Erythroblast (primary cell): ENCODE data around the gene DIP2C.
"Not testable (repeated sequence)": the region's sequence is repeated elsewhere in the genome, so short reads cannot be mapped to it uniquely, and the experiment has no call there.

Experiments used
- DNase-seq, 2 experiments: peaks; one replicate each; lab custom pipeline; 2025; lab: John Stamatoyannopoulos, UW
- GATA1 ChIP-seq: IDR thresholded peaks from 2 replicates; pipeline ENCODE4 v1.6.1; 2011; ENCODE audit warnings: low read depth, mild to moderate bottlenecking, control low read depth, low read length, moderate library complexity
- POLR2A ChIP-seq: IDR thresholded peaks from 2 replicates; pipeline ENCODE4 v1.6.1; 2011; ENCODE audit warnings: mild to moderate bottlenecking, low read length

DIP2C gene

DNA sequence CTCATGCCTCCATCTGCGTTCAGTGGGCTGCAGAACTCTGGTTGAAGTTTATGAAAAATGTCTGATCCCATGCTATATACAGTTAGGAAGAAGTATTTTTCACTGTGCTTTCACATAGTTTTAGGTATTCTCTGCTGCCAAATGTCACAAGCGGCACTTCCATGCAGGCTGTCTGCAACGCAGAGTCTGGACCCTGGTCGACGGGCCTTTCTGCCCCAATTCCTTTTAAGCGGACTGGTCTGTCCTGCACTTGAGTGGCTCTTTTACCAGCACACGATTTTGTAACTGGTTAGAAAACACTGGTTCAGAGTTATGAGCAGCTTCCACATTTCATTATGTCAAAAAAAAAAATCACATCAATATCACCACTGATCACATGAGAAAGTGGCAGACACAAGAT is 143.0 kb downstream of the DIP2C start:
- no peak for DNase-seq
- TF ChIP-seq GATA1 (no peak), POLR2A (no peak)

DNA sequence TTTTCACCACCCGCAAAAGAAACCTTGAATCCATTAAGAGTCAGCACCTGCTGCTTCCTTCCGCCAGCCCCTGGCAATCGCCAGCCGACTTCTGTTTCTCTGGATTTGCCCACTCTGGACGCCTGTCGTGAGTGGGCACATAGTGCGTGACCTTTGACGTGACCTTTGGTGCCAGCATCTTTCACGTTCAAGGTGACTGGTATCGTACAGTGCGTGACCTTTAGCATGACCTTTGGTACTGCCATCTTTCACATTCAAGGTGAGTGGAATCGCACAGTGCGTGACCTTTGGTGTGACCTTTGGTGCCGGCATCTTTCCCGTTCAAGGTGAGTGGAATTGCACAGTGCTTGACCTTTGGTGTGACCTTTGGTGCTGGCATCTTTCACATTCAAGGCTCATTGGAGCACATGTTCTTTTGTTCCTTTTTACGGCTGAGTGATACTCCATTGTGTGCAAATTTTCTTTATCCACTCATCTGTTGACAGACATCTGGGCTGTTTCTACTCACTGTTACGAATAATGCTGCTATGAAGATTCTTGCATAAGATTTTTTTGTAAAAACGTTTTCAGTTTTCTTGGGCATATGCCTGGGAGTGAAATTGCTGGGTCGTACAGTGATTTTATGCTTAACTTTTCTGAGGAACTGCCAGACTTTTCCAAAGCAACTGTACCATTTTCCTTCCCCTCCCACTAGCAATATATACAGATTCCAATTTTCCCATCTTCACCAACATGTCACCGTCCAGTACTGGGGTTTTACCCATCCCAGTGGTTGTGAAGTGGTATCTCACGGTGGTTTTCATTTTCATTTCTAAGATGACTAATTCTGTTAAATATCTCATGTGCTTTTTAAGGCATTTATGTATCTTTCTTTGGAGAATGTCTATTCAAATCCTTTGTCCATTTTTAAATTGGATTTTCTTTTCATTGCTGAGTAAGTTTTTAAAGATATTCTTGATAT is 145.3 kb downstream of the DIP2C start:
- TF ChIP-seq POLR2A = no peak
- no peak for TF ChIP-seq GATA1

DNA sequence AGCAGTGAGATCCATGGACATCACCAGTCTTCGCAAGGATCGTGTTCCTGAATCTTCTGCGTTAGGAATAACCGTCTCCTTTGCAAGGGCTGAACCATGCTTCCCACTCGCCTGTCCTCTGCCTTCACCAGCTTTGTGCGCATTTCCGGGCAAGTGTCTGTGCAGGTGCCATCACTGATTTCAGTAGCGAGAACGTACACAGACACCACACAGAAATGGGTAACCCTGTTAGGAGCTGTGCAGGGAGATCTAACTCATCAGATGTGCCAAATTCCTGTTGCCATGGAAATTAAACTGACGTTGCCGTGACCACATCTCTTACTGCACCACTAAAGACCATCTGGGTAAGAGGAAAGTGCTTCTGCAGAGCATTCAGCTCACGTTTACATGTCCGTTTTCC is 146.3 kb downstream of the DIP2C start:
- TF ChIP-seq GATA1 = no peak
- no peak for TF ChIP-seq POLR2A
- DNase-seq = no peak

More for the DNA sequence above, 145.3 kb downstream of the DIP2C start:
- DNase-seq = no peak

DNA sequence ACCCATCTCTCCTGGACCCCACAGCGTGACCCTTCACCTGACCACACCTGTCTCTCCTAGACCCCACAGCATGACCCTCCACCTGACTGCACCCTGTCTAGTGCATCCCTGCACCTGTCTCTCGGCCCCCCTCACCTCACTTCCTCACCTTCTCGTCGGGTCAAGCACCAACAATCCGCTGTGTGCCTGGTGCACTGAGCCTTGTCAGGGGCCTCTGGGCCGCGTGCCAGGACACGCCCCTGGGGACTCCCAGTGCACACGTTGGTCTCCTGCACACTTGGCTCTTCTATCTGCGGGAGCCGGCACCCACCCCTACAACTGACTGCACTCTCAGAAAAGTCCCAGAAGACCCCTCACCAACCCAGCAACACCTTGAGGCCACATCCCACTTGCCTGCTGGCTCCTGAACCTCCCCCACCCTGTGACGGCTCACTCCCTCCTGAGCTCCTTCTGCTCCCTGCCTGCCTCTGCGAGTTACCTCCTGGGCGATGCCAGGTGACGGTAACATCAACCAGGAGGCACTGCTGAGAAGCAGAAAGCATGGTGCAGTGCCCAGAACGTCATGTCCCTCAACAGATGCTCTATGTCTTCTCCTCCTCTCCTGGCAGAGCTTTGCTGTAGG is 147.6 kb downstream of the DIP2C start:
- TF ChIP-seq POLR2A (no peak), GATA1 (no peak)
- DNase-seq = no peak

DNA sequence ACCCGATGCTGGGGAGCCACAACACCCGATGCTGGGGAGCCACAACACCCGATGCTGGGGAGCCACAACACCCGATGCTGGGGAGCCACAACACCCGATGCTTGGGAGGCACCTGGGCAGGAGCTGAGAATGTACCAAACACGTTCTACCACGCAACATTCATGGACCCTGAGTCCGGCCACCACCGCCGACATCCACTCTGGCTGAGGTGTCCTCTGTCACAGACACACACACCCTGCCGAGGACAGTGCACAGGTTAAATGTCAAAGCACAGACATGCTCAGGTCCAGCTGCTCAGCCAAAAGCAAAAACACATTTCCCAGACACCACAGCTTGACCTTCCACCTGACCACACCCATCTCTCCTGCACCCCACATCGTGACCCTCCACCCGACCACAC is 148.4 kb downstream of the DIP2C start:
- DNase-seq = no peak
- TF ChIP-seq POLR2A = no peak
- TF ChIP-seq GATA1 = no peak

DNA sequence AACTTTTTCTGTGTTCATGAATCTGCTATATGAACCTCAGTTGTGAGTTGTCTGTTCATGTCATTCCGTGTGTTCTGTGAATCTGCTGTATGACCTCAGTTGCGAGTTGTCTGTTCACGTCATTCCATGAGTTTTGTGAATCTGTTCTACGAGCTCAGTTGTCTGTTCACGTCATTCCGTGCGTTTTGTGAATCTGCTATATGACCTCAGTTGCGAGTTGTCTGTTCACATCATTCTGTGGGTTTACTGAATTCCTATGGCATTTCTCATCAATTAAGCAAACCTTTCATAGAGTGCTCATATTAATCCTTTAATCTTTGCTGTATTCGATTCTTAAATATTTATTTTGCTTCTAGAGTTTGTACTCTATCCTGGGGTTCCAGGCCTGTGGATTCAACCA is 150.6 kb downstream of the DIP2C start:
- TF ChIP-seq POLR2A = no peak
- TF ChIP-seq GATA1 = no peak
- no peak for DNase-seq

DNA sequence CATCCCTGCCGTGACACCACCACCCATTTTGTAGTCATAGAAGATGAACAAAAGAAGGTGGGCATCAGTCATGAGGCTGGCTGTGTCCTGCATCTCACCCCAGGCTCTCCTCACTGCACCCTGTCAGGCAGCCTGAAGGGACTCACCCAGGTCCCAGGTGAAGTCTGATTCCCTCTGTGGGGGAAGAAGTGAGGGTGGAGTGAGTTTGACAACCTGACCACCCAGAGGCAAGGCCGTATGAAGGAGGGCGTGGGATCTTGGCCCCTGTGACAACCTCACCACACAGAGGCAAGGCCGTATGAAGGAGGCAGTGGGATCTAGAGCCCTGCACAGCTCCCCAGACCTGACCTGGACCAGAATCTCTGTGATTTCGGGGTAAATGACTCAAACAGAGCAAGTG is 152.5 kb downstream of the DIP2C start:
- no peak for TF ChIP-seq GATA1
- no peak for DNase-seq

DNA sequence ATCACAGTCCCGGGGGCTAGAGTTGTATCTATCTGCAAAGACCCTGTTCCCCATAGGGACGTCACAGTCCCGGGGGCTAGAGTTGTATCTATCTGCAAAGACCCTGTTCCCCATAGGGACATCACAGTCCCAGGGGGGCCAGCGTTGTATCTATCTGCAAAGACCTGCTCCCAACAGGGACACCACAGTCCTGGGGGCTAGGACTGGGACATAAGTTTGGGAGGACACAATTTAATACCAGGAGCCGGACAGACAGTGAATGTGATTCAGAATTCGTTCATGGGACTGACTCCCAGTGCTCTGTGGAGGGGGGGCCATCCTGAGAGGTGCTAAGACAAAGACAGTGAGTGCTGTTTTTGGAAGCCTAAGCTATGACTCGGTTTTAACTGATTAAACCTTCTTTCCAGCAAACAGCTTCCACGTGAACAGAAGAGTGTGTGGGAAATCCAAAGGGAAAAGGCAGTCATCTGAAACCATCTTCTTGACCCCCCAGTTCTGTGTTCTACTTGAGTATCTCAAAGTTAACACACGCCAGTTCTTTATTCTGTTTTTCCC is 153.0 kb downstream of the DIP2C start:
- no peak for DNase-seq

DNA sequence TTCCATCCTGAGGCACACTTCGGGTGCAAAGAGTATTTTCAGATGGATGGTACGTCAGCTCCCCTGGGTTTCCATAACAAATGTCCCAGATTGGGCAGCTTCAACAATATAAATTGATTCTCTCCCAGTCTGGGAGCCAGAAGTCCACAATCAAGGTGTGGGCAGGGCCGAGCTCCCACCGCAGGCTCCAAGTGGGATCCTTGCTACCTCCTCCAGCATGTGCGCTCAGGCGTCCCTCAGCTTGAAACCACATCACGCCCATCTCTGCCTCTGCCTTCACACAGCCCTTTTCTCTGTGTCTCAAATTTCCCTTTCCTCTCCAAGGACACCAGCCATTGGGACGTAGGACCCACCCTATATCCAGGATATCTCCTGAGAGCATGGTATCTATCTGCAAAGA is 153.5 kb downstream of the DIP2C start:
- DNase-seq = no peak
- TF ChIP-seq GATA1 (no peak), POLR2A (no peak)

More for the DNA sequence above, 153.0 kb downstream of the DIP2C start:
- TF ChIP-seq POLR2A = no peak

DNA sequence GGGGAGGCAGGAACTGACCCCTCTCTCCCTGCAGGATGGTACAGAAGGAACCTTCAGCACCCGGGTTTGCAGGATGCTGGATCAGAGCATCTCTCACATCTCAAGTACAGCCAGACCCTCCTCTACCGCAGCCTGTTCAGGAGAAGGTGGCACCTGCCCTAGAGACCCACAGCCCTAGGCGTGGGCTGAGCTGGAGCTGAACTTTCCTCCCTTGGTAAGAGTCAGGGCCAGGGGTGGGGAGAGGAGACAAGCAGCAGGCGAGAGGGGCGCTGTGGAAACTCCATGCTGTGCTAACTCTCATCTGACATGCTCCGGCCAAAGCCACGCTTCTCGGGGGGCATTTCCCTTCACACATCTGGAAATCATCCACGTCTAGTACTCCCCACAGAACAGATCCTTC is 154.4 kb downstream of the DIP2C start:
- TF ChIP-seq GATA1 = no peak
- no peak for DNase-seq

DNA sequence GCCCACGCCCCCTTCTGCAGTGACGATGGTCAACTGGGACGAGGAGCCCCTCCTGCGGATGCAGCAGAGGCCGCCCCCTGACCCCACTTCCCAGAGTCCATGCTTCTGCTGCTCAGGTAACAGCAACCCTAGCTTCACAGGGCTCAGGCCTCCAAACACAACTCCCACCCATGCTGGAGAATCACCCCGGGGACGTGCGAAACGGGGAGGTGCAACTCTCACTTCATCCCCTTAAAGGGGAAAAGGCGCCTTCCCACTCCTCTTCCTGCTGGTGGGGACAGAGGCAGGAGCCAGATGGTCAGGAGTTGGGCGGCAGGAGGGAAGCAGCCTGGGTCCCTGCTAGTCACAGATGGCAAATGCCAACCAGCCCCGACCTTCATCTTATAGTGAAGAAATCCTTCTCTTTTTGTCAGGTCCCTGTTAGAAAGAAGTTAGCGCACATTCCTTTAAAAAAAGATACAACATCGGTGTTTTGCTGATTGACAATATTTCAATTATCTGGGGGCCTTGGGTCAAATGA is 155.4 kb downstream of the DIP2C start:
- no peak for DNase-seq
- TF ChIP-seq GATA1 (no peak), POLR2A (no peak)

DNA sequence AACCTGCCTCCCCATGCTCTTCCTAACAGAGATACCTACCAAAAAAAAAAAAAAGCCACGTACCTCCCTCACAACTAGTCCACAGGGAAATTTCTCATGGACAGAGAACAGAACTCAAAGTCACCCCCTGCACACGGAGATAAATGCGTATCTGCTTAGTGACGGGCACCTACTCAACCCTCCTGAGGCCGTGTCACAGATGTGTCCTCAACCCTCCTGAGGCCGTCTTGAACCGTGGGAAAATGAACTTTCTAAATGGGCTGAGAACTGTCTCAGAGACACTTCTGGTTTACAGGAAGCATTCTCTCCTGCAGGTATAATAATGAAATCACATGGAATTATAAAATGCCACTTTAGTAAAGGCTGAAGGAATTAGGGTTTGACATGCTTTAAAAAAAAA is 155.9 kb downstream of the DIP2C start:
- TF ChIP-seq GATA1 (no peak), POLR2A (no peak)
- DNase-seq = no peak

DNA sequence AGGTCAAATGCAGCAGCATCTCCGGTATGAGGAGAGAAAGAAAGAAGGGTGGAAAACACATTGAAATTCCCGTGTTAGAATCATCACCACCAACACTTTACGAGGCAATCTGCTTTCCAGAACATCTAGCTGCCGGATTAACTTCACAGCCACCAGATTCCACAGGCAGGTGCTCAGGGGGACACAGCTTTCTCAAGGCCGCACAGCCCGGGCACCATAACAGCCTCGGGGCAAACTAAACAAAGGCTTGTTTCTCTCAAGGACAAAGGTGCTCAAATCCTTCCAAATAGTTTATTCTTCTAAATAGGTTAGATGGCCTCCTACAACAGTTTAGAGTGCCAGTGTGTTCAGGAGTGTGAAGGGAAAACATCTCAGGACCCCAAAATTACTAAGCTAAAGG is 156.3 kb downstream of the DIP2C start:
- DNase-seq = no peak

DNA sequence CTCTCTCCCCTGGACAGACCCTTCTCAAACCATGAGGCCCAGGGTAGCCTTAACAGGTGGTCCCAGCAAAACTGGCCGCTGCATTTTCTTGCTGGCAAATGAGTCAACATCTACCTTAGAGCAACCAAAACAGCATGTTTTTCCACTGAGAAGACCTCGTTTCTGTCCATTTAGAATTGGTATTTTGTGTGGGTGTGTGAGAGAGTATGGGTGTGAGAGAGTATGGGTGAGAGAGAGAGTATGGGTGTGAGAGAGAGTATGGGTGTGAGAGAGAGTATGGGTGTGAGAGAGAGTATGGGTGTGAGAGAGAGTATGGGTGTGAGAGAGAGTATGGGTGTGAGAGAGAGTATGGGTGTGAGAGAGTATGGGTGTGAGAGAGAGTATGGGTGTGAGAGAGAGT is 157.1 kb downstream of the DIP2C start:
- DNase-seq = not testable (repeated sequence)

More for the DNA sequence above, 156.3 kb downstream of the DIP2C start:
- TF ChIP-seq POLR2A = no peak
- no peak for TF ChIP-seq GATA1

DNA sequence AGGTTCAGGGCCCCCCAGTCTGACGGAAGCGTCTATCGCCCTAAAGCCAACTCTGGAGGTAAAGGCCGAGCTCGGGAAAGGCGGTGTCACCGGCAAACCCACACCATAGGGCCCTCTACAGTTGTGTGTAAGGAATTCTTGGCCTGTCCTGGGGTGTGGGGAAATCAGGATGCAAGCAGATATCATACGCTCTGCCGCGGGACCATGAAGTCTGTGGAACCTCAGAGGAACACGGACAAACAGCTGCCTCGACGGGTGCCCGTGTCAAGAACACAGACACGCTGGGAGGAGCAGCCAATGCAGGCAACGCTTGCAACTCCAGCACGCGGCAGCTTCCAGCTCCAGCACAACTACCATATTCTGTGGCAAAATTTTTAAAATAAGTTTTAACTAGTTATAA is 157.9 kb downstream of the DIP2C start:
- no peak for DNase-seq
- TF ChIP-seq GATA1 (no peak), POLR2A (no peak)
